Heart left ventricle (tissue), 16 donors: ENCODE data around the gene SH3BP4. TPM values are rescaled to one million over a fixed set of nuclear protein-coding genes. Genes with fewer than 3 reads are reported as not detected.
A peak's percentile ranks its signal among the peaks of the same experiment; 100 is the strongest.

Experiments
- ATAC-seq, 4 donors: fragments of 200-7000 bp; cut with Tn5 transposase; one replicate each; pipeline ENCODE4 v1.9.1; 2020 to 2022; ENCODE audit warnings: moderate library complexity in 4 of 4, mild to moderate bottlenecking in 3 of 4, moderate number of reproducible peaks in 1 of 4
- DNase-seq, 5 donors: peaks; one replicate each; pipeline ENCODE4 v3.0.0-alpha.2; 2020
- H3K27ac ChIP-seq, 12 donors: fragments of 200-600 bp; sonication (generic) in 4 of 12; one replicate each; pipeline versions ENCODE4 v1.5.0 to v1.8.0; 2016 to 2022; ENCODE audit warnings: mild to moderate bottlenecking in 2 of 12
- H3K27me3 ChIP-seq, 9 donors: fragments of 200-600 bp; sonication (generic) in 2 of 9; one replicate each; pipeline versions ENCODE4 v1.5.1 to v1.8.0; 2016 to 2022; ENCODE audit warnings: mild to moderate bottlenecking in 3 of 9
- H3K36me3 ChIP-seq, 9 donors: fragments of 200-600 bp; sonication (generic) in 2 of 9; one replicate each; pipeline versions ENCODE4 v1.5.0 to v1.8.0; 2018 to 2022; ENCODE audit warnings: mild to moderate bottlenecking in 2 of 9
- H3K4me1 ChIP-seq, 12 donors: fragments of 200-600 bp; sonication (generic) in 4 of 12; one replicate each; pipeline versions ENCODE4 v1.5.0 to v1.8.0; 2016 to 2022; ENCODE audit warnings: mild to moderate bottlenecking in 3 of 12
- H3K4me3 ChIP-seq, 12 donors: fragments of 200-600 bp; sonication (generic) in 4 of 12; one replicate each; pipeline versions ENCODE4 v1.5.0 to v1.8.0; 2017 to 2022; ENCODE audit warnings: mild to moderate bottlenecking in 9 of 12, moderate library complexity in 4 of 12
- H3K9me3 ChIP-seq, 12 donors: fragments of 200-600 bp; sonication (generic) in 4 of 12; one replicate each; pipeline versions ENCODE4 v1.5.0 to v1.8.0; 2016 to 2022; ENCODE audit warnings: mild to moderate bottlenecking in 1 of 12
- CTCF ChIP-seq, 12 donors: fragments of 200-600 bp; sonication (generic) in 4 of 12; IDR thresholded peaks; one replicate each; pipeline versions ENCODE4 v1.5.0 to v1.8.0; 2018 to 2022; ENCODE audit warnings: antibody characterized with exemption in 12 of 12, mild to moderate bottlenecking in 5 of 12
- POLR2A ChIP-seq, 2 donors: fragments of 450-650 bp; IDR thresholded peaks; one replicate each; pipeline ENCODE4 v1.6.1; 2017; ENCODE audit warnings: antibody characterized with exemption in 2 of 2, mild to moderate bottlenecking in 2 of 2, moderate library complexity in 2 of 2
- WGBS, 4 donors: extraction: QIAGEN DNeasy Blood & Tissue Kit in 2 of 4; methylation state at CpG; one replicate each; pipeline versions ENCODE4 v1.1.5 to v1.1.7; 2013 to 2018; 5-methylcytosine and 5-hydroxymethylcytosine counted together
- intact Hi-C, 10 donors: fragments of 100-400 bp; cut with DNase I; formaldehyde crosslinking; loops; one replicate each; pipeline versions ENCODE4 v1.11.1 to v1.14.2; 2022
- polyA plus RNA-seq, 2 donors: library from polyadenylated mRNA; stranded (reverse); fragments of 200-250 nt; gene quantifications; one replicate each; pipeline ENCODE4 v1.2.3, GENCODE V29; 2013
- total RNA-seq, 9 donors: library from RNA; depleted of rRNA in 2 of 9; stranded (reverse); fragments of >200 nt in 2 of 9; fragmentation: NEBNext Ultra II Directional in 3 of 9; extraction: Animal tissue kit (Norgen Biotek cat#: 25700) in 3 of 9; gene quantifications; one replicate each; pipeline versions ENCODE4 v1.1.0 to v1.2.4, GENCODE V29; 2016 to 2023
- donor health status: ischemic (EF 13 %, LVEDD 7.1; RV severe dilation, severe dysfunction).
- donor health status: healthy with polysubstance abuse.
- donor health status: DM: no; HTN: yes; CAD: no.
- donor health status: DM: no; HTN: no; CAD: no.
- donor health status: ischemic (EF 25% LVEDD 6.9; RV normal size, moderate dysfunction).
- donor health status: ischemic (EF 25% LVEDD 5.7; RV mildly dilated, moderate dysfunction).
- donor health status: healthy.
- donor health status: DM: yes; HTN: yes; CAD: no.
- donor health status: ischemic (EF 35%, LVEDD 5.7; RV mildly dilated, moderate dysfunction).
- donor health status: nonischemic (EF 11% LVEDD 7.7; RV severe dilation, severe dysfunction).
- donor health status: DM: yes; HTN: yes; CAD: no.
- donor health status: PGD.
- donor health status: ischemic (EF 29% LVEDD 5.4; RV normal size, mild dysfunction).
- donor health status: nonischemic (EF 23%, LVEDD 6.1; RV moderate dilation, normal function).

Gene SH3BP4
- total and polyA plus RNA-seq, 11 donors = 5.4 to 33.5 (median 12.4) TPM

DNA sequence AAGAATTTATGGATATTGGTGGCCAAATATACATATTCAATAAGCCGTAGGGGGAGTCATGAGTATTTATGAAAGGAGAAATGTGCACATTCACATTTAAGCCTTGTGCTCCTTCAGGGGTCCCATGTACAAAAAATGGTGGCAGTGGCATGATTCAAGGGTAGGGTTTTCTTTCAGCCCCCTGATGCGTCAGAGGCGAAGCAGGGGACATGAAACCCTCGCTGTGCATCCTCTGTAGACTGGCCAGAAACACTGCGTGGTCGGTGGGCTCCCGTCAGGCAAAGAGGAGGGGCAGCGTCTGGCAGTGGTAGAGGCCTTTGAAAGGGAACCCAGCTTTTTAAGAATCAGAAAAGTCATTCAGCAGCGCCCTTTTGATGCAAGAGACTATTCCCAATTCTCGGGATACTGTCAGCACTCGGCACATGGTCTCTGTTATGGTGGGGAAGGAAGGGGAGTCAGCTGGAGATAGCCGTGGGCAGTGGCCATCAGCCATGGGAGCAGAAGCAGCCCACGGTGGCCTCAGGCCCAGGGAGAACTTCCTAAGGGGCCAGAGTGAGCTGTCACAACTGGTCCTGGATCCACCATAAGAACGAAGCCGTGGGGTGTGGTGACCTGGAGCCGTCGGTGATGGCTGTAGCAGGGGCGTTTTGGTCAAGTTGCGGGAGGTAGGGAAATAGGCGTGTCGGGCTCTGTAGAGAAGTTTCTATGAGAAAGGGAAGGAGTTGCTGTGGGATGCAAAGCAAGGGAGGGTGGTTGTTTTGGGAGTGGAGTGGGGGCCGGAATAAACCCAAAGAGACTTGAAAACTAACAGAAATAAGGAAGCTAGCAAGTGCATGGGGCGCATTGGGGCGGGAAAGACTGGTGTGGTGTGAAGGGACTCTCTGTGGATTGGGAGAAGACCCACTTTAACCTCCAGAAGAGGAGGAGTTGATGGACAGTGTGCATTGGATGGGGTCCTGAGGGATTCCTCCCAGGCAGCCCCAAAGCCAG lies 95.6 kb downstream of the SH3BP4 start:
- Histone ChIP-seq H3K27me3 (no peaks in the 10 kb centered on the region), H3K27ac (peak overlapping the region in 2 of 12 donors; percentile 32 to 86), H3K9me3 (no peaks in the 10 kb centered on the region), H3K4me3 (no peak overlapping the region), H3K36me3 (peaks cover 0 to 21% (median 6%) of the 10 kb centered on the region in 9 donors), H3K4me1 (peaks cover 2 to 62% (median 27%) of the 10 kb centered on the region in 12 donors)
- no peak for ATAC-seq
- DNase-seq = no peak
- intact Hi-C loops = loop anchor here in 2 of 10 donors (5.0 to 10.0 kb wide), 2 partner anchors 63 to 165 kb away; no protein-coding TSS in a partner anchor
- TF ChIP-seq CTCF (IDR thresholded peaks at IDR 0.05) (no peak), POLR2A (IDR thresholded peaks at IDR 0.05) (no peak)
- WGBS, 4 donors = 90 to 93% (median 90%) methylated on average over 24 of the region's 24 CpGs

DNA sequence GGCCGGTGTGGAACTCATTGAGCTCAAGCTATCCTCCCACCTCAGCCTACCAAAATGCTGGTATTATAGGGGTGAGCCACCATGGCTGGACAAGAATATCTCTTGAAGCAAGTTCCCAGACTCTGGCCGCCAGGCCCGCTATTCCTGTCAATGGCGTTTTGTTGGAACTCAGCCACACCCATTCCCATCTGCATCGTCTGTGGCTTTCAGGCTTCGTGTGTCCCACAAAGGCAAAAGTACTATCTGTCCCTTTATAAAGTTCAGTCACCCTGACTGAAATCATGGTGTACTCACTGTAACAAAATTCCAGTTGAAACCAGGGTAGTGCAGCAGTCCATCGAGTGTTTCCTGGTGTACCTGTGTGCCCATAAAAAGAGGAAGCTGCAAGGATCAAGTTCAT lies 96.7 kb downstream of the SH3BP4 start:
- DNase-seq = peak in 3 of 5 donors; percentile 44 to 80 (median 53)
- H3K27ac ChIP-seq = peak overlapping the region in 7 of 12 donors; percentile 0 to 86 (median 42)
- no peak overlapping the region for H3K4me3 ChIP-seq
- no peak for TF ChIP-seq CTCF (IDR thresholded peaks at IDR 0.05)
- H3K27me3 ChIP-seq = no peaks in the 10 kb centered on the region
- 34 to 42% (median 37%) methylated on average over 7 of the region's 7 CpGs for WGBS, 4 donors
- peaks cover 0 to 25% (median 9%) of the 10 kb centered on the region in 9 donors for H3K36me3 ChIP-seq
- intact Hi-C loops = loop anchor here in 2 of 10 donors (5.0 to 10.0 kb wide), 2 partner anchors 64 to 166 kb away; no protein-coding TSS in a partner anchor
- ATAC-seq = peak in 3 of 4 donors; percentile 8 to 41 (median 29)
- H3K9me3 ChIP-seq = no peaks in the 10 kb centered on the region
- H3K4me1 ChIP-seq = peaks cover 2 to 62% (median 27%) of the 10 kb centered on the region in 12 donors

GRCh38 chr2:235049069-235049468 lies 97.3 kb downstream of the SH3BP4 start:
- H3K27me3 ChIP-seq = no peaks in the 10 kb centered on the region
- H3K9me3 ChIP-seq = no peaks in the 10 kb centered on the region
- no peak overlapping the region for H3K4me3 ChIP-seq
- no peak for ATAC-seq
- H3K36me3 ChIP-seq = peaks cover 0 to 30% (median 14%) of the 10 kb centered on the region in 9 donors
- 72 to 83% (median 77%) methylated on average over 6 of the region's 6 CpGs for WGBS, 4 donors
- DNase-seq = peak in 1 of 5 donors; percentile 14
- TF ChIP-seq CTCF (IDR thresholded peaks at IDR 0.05) = no peak
- no peak for TF ChIP-seq POLR2A (IDR thresholded peaks at IDR 0.05)
- H3K27ac ChIP-seq = peak overlapping the region in 5 of 12 donors; percentile 0 to 86 (median 43)
- intact Hi-C loops = loop anchor here in 2 of 10 donors (5.0 to 10.0 kb wide), 2 partner anchors 64 to 167 kb away; no protein-coding TSS in a partner anchor
- H3K4me1 ChIP-seq = peaks cover 2 to 58% (median 27%) of the 10 kb centered on the region in 12 donors

DNA sequence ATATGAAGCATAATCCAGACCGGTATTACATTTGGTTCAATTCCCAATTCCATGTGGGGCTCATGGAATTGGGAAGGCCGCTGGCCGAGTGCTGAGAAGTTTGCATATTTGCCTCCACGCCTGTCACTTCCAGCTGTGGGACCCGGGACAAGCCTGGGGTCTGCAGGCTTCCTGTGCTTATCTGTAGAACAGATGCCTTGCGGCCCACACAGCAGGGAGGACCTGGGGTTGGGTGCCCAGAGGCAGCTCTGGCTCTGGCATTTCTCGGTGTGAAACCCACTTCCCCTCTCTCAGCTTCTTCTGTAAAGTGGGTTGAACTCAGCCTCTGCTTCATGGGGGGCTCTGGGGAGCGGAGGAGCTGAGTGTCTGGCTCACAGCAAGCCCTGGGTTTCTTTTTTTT lies 97.9 kb downstream of the SH3BP4 start:
- DNase-seq (peak in 1 of 5 donors; percentile 17), ATAC-seq (no peak)
- WGBS, 4 donors = 86 to 95% (median 93%) methylated on average over 8 of the region's 8 CpGs
- intact Hi-C loops = loop anchor here in 7 of 10 donors (2.0 to 10.0 kb wide), 6 partner anchors 35 to 167 kb away; partner anchors contain the start of gene SH3BP4 (in 5 of the 7)
- Histone ChIP-seq H3K9me3 (no peaks in the 10 kb centered on the region), H3K27ac (peak overlapping the region in 3 of 12 donors; percentile 31 to 86 (median 83)), H3K27me3 (no peaks in the 10 kb centered on the region), H3K36me3 (peaks cover 0 to 37% (median 20%) of the 10 kb centered on the region in 9 donors), H3K4me1 (peaks cover 2 to 53% (median 27%) of the 10 kb centered on the region in 12 donors), H3K4me3 (no peak overlapping the region)
- TF ChIP-seq CTCF (IDR thresholded peaks at IDR 0.05) (no peak), POLR2A (IDR thresholded peaks at IDR 0.05) (no peak)
